GM13977 (cell line): Measurements from ENCODE around the gene OR6J1.

ENCODE experiments used
- DNase-seq: peaks from one replicate; pipeline ENCODE4 v3.0.0; 2012; ENCODE audit warnings: low spot score
- CTCF ChIP-seq: IDR thresholded peaks from 2 replicates; pipeline ENCODE4 v1.5.1; 2012; ENCODE audit warnings: mild to moderate bottlenecking, control low read depth; ENCODE audit not compliant: insufficient read depth; ENCODE audit errors: extremely low read depth, missing control alignments
- in situ Hi-C: fragments of 300-500 bp; cut with MboI; formaldehyde crosslinking; loops from one replicate; pipeline ENCODE4 v1.12.0; 2022; ENCODE audit warnings: low sequenced_read_pairs, low pct_unique_long_range_greater_than_20kb, mixed read lengths, inconsistent platforms; ENCODE audit not compliant: unreplicated experiment

Gene OR6J1

GRCh38 chr14:22653012-22653621 lies 9.0 kb upstream of the OR6J1 start:
- TF ChIP-seq CTCF, result peak; percentile 81
- peak; percentile 55 for DNase-seq
- in situ Hi-C loops, result loop anchor here (10.0 kb wide), 1 partner anchor 268 kb away; no protein-coding TSS in a partner anchor

- in situ Hi-C loops, result loop anchor here (10.0 kb wide), 1 partner anchor 267 kb away; no protein-coding TSS in a partner anchor
- no peak for TF ChIP-seq CTCF
- no peak for DNase-seq
Measured at GRCh38 chr14:22651586-22651985, 7.4 kb upstream of the OR6J1 start.

- no peak for DNase-seq
- TF ChIP-seq CTCF, result no peak
- in situ Hi-C loops, result loop anchor here (10.0 kb wide), 1 partner anchor 266 kb away; no protein-coding TSS in a partner anchor
Measured at GRCh38 chr14:22650960-22651521, 6.9 kb upstream of the OR6J1 start.

- DNase-seq, result no peak
- in situ Hi-C loops, result loop anchor here (10.0 kb wide), 1 partner anchor 265 kb away; no protein-coding TSS in a partner anchor
- TF ChIP-seq CTCF, result no peak
Measured at GRCh38 chr14:22650046-22650739, 6.0 kb upstream of the OR6J1 start.

GRCh38 chr14:22648506-22648905 lies 4.4 kb upstream of the OR6J1 start:
- no peak for TF ChIP-seq CTCF
- in situ Hi-C loops, result loop anchor here (10.0 kb wide), 1 partner anchor 54 kb away; the partner anchor contains the start of gene ABHD4
- DNase-seq, result no peak

- TF ChIP-seq CTCF, result no peak
- DNase-seq, result no peak
- in situ Hi-C loops, result loop anchor here (10.0 kb wide), 1 partner anchor 52 kb away; the partner anchor contains the start of gene ABHD4
Measured at GRCh38 chr14:22646570-22647254, 2.6 kb upstream of the OR6J1 start.
